ENCODE measurements around the gene OR5AN1.

GRCh38 chr11:59336931-59337330, 21.8 kb upstream of the OR5AN1 start:
- TF ChIP-seq CTCF (IDR thresholded peaks at IDR 0.05): no peak
- no peak for TF ChIP-seq POLR2A (IDR thresholded peaks at IDR 0.05)
- TF ChIP-seq POLR2AphosphoS5 (IDR thresholded peaks at IDR 0.05): no peak
